Endothelial cell of umbilical vein (primary cell): ENCODE measurements around the gene THUMPD2. TPM values are rescaled to one million over a fixed set of nuclear protein-coding genes. Genes with fewer than 3 reads are reported as not detected.

Experiments
- BruUV-seq: library from RNA; stranded (reverse); fragments of 400-500 nt; replicated peaks from 2 replicates; lab custom pipeline; 2021; lab: Mats Ljungman, UMichigan
- CTCF ChIA-PET: fragments of 300-600, 350-600 bp; sonication (Branson Sonifier 250); formaldehyde crosslinking; loops from one replicate; lab custom pipeline; 2021; ENCODE audit warnings: antibody characterized with exemption, inconsistent platforms; lab: Charles Lee
- POLR2A ChIA-PET: fragments of 300-600, 350-600 bp; sonication (Branson Sonifier 250); formaldehyde crosslinking; loops from one replicate; lab custom pipeline; 2021; ENCODE audit warnings: antibody characterized with exemption, inconsistent platforms; lab: Charles Lee
- DNase-seq: peaks from one replicate; pipeline ENCODE4 v3.0.0-alpha.2; 2011; ENCODE audit warnings: low read depth, low spot score
- FAIRE-seq: peaks from 2 replicates; lab custom pipeline; 2011; peaks lifted over from hg19 to GRCh38; lab: Jason Lieb, UNC
- H2AFZ ChIP-seq: 2 replicates; pipeline ENCODE4 v1.6.0; 2012; ENCODE audit warnings: low read depth, low read length, control low read depth, inconsistent platforms
- H3K27ac ChIP-seq: 2 replicates; pipeline ENCODE4 v1.5.1; 2011; ENCODE audit warnings: low read depth, mild to moderate bottlenecking, control low read depth, low read length, moderate library complexity; ENCODE audit not compliant: insufficient read depth
- H3K27me3 ChIP-seq, 2 experiments: 2 replicates each; pipeline versions ENCODE4 v1.6.0 to v1.6.1; 2011; ENCODE audit warnings: low read length in 2 of 2, mixed read lengths in 1 of 2; ENCODE audit not compliant: control insufficient read depth in 2 of 2, insufficient read depth in 2 of 2
- H3K36me3 ChIP-seq, 2 experiments: 2 replicates in 1 of 2; 3 replicates in 1 of 2; pipeline ENCODE4 v1.5.1; 2011; ENCODE audit warnings: low read length in 2 of 2, mild to moderate bottlenecking in 1 of 2, moderate library complexity in 1 of 2; ENCODE audit not compliant: control insufficient read depth in 2 of 2, insufficient read depth in 2 of 2; ENCODE audit errors: extremely low read depth in 1 of 2
- H3K4me1 ChIP-seq: 3 replicates; pipeline ENCODE4 v1.5.1; 2011; ENCODE audit warnings: mild to moderate bottlenecking, low read length; ENCODE audit not compliant: control insufficient read depth, insufficient read depth; ENCODE audit errors: extremely low read depth
- H3K4me2 ChIP-seq: 2 replicates; pipeline ENCODE4 v1.6.1; 2011; ENCODE audit warnings: low read length, control low read depth, mixed read lengths; ENCODE audit not compliant: insufficient read depth
- H3K4me3 ChIP-seq, 3 experiments: fragments of 200-600 bp in 1 of 3; sonication (generic), shearing (Covaris generic) in 1 of 3; replicated peaks in 1 of 3; 2 replicates each; pipeline ENCODE4 v1.5.1; 2011 to 2016; ENCODE audit warnings: control low read depth in 3 of 3, low read length in 3 of 3, mild to moderate bottlenecking in 2 of 3, inconsistent platforms in 1 of 3, low read depth in 1 of 3, moderate library complexity in 1 of 3; ENCODE audit not compliant: insufficient read depth in 1 of 3
- H3K79me2 ChIP-seq: 2 replicates; pipeline ENCODE4 v1.6.0; 2012; ENCODE audit warnings: low read length, inconsistent platforms; ENCODE audit not compliant: control insufficient read depth, insufficient read depth
- H3K9ac ChIP-seq: replicated peaks from 2 replicates; pipeline ENCODE3; 2011; ENCODE audit warnings: low read length, control low read depth; ENCODE audit not compliant: insufficient read depth; ENCODE audit errors: extremely low read depth
- H3K9me1 ChIP-seq: replicated peaks from 3 replicates; pipeline ENCODE4 v1.6.0; 2011; ENCODE audit warnings: mild to moderate bottlenecking, low read length; ENCODE audit not compliant: control insufficient read depth, insufficient read depth; ENCODE audit errors: extremely low read depth
- H3K9me3 ChIP-seq: replicated peaks from 2 replicates; pipeline ENCODE4 v1.5.1; 2012; ENCODE audit warnings: low read length, inconsistent platforms; ENCODE audit not compliant: control insufficient read depth, insufficient read depth
- H4K20me1 ChIP-seq: replicated peaks from 2 replicates; pipeline ENCODE3; 2011; ENCODE audit warnings: mild to moderate bottlenecking, low read length; ENCODE audit not compliant: control insufficient read depth, insufficient read depth; ENCODE audit errors: extremely low read depth
- EZH2 ChIP-seq: IDR thresholded peaks from 2 replicates; pipeline ENCODE4 v1.6.1; 2012; ENCODE audit warnings: borderline replicate concordance, low read depth, mild to moderate bottlenecking, moderate library complexity, low read length, inconsistent platforms; ENCODE audit not compliant: severe bottlenecking
- FOS ChIP-seq: IDR thresholded peaks from 2 replicates; pipeline ENCODE4 v1.6.1; 2011; ENCODE audit warnings: mild to moderate bottlenecking, low read length, moderate library complexity, borderline replicate concordance; ENCODE audit not compliant: insufficient read depth
- GATA2 ChIP-seq: IDR thresholded peaks from 2 replicates; pipeline ENCODE4 v1.7.0; 2011; ENCODE audit warnings: low read depth, mild to moderate bottlenecking, moderate library complexity, mixed read lengths, low read length; ENCODE audit not compliant: insufficient read length, insufficient read depth
- JUN ChIP-seq: IDR thresholded peaks from 2 replicates; pipeline ENCODE4 v1.6.1; 2011; ENCODE audit warnings: borderline replicate concordance, low read depth; ENCODE audit not compliant: insufficient read length, insufficient read depth
- MAX ChIP-seq: IDR thresholded peaks from 2 replicates; pipeline ENCODE4 v1.6.1; 2011; ENCODE audit not compliant: insufficient read depth, insufficient read length
- MYC ChIP-seq: IDR thresholded peaks from one replicate; pipeline ENCODE4 v1.6.1; 2011; ENCODE audit warnings: mild to moderate bottlenecking, low read depth, low read length
- POLR2A ChIP-seq: IDR thresholded peaks from 2 replicates; pipeline ENCODE4 v1.6.1; 2012; ENCODE audit warnings: low read depth, mild to moderate bottlenecking, control low read depth, low read length
- POLR2AphosphoS5 ChIP-seq: IDR thresholded peaks from 2 replicates; pipeline ENCODE4 v1.6.1; 2012; ENCODE audit warnings: low read depth, mild to moderate bottlenecking, control low read depth, low read length, moderate library complexity; ENCODE audit not compliant: insufficient read depth
- dilution Hi-C: fragments of 300-500 bp; cut with MboI; formaldehyde crosslinking; loops from one replicate; pipeline ENCODE4 v1.15.0; 2019; ENCODE audit warnings: low sequenced_read_pairs; ENCODE audit not compliant: extremely low pct_ligation_motif_present
- intact Hi-C: fragments of 100-400 bp; cut with micrococcal nuclease; formaldehyde crosslinking; loops from one replicate; pipeline ENCODE4 v1.10.0; 2022
- polyA plus RNA-seq, 4 experiments: library from polyadenylated mRNA; depleted of rRNA in 3 of 4; stranded (reverse) in 3 of 4; unstranded in 1 of 4; fragments of >200 nt; gene quantifications; 2 replicates each; pipeline versions ENCODE4 v1.2.1 to v1.2.3, GENCODE V29; 2011 to 2012; ENCODE audit warnings: missing spikeins in 1 of 4
- total RNA-seq: library from RNA; stranded (reverse); gene quantifications from 2 replicates; pipeline ENCODE4 v1.2.3, GENCODE V29; 2021
- TF ChIP-seq, protein P1 (sequence below), 2 donors: IDR thresholded peaks; 1 replicate in 1 of 2; 2 replicates in 1 of 2; pipeline ENCODE4 v1.5.1; 2011; ENCODE audit warnings: low read length in 2 of 2, mild to moderate bottlenecking in 2 of 2, moderate library complexity in 2 of 2, control low read depth in 1 of 2, inconsistent platforms in 1 of 2, low read depth in 1 of 2; ENCODE audit not compliant: insufficient read depth in 1 of 2; ENCODE audit errors: extremely low read depth in 1 of 2

THUMPD2 gene
- total and polyA plus RNA-seq, 2 donors (not counting 3 experiments of a cell fraction or from before 2014, with no cell fraction given) = 4.3 to 8.2 TPM

GRCh38 chr2:39737661-39738060, 41.4 kb downstream of the THUMPD2 start:
- ChIA-PET POLR2A (no interaction called here), CTCF (interaction anchor here (2.1 kb wide), 1 partner anchor 8 kb away, joined by 11 read pairs; no protein-coding TSS in a partner anchor)
- H3K4me1 ChIP-seq = no peaks in the 10 kb centered on the region
- H3K4me2 ChIP-seq = no peak overlapping the region
- DNase-seq (no peak), FAIRE-seq (no peak)
- H3K4me3 ChIP-seq = no peak overlapping the region
- peaks cover 8 to 14% of the 10 kb centered on the region in 2 experiments for H3K36me3 ChIP-seq
- TF ChIP-seq, protein P1, sequence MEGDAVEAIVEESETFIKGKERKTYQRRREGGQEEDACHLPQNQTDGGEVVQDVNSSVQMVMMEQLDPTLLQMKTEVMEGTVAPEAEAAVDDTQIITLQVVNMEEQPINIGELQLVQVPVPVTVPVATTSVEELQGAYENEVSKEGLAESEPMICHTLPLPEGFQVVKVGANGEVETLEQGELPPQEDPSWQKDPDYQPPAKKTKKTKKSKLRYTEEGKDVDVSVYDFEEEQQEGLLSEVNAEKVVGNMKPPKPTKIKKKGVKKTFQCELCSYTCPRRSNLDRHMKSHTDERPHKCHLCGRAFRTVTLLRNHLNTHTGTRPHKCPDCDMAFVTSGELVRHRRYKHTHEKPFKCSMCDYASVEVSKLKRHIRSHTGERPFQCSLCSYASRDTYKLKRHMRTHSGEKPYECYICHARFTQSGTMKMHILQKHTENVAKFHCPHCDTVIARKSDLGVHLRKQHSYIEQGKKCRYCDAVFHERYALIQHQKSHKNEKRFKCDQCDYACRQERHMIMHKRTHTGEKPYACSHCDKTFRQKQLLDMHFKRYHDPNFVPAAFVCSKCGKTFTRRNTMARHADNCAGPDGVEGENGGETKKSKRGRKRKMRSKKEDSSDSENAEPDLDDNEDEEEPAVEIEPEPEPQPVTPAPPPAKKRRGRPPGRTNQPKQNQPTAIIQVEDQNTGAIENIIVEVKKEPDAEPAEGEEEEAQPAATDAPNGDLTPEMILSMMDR (IDR thresholded peaks at IDR 0.05; ENCODE audit: extremely low read depth in 1 of 2, insufficient read depth in 1 of 2, low read depth in 1 of 2, low read length in 2 of 2) = no peak
- no peak for TF ChIP-seq JUN
- TF ChIP-seq POLR2A = no peak
- TF ChIP-seq MYC = no peak
- TF ChIP-seq GATA2 = no peak
- no peak for TF ChIP-seq POLR2AphosphoS5
- TF ChIP-seq FOS = no peak
- no peak for TF ChIP-seq MAX
- no peak for TF ChIP-seq EZH2
- no peaks in the 10 kb centered on the region for H3K79me2 ChIP-seq
- no peak overlapping the region for H3K9ac ChIP-seq
- no peaks in the 10 kb centered on the region for H3K27me3 ChIP-seq
- no peak overlapping the region for H2AFZ ChIP-seq
- dilution Hi-C loops (no loop called here), intact Hi-C loops (loop anchor here (10.0 kb wide), 1 partner anchor 673 kb away; no protein-coding TSS in a partner anchor)
- no peaks in the 10 kb centered on the region for H3K9me1 ChIP-seq
- no TSS peak for BruUV-seq
- H4K20me1 ChIP-seq = no peaks in the 10 kb centered on the region
- H3K27ac ChIP-seq = no peak overlapping the region
- H3K9me3 ChIP-seq = no peaks in the 10 kb centered on the region
